NCI-H2029 treated with DMSO at 0.1 percent for 48 hours (cell line): Measurements from ENCODE around the gene MIEN1.
"Not testable (repeated sequence)": the region's sequence is repeated elsewhere in the genome, so short reads cannot be mapped to it uniquely, and the experiment has no call there.

ENCODE experiments used
- DNase-seq: peaks from one replicate; lab custom pipeline; 2025; lab: John Stamatoyannopoulos, UW

The MIEN1 gene

GRCh38 chr17:39716073-39716818 is 14.1 kb downstream of the MIEN1 start:
- DNase-seq, result no peak

- no peak for DNase-seq
Observed at GRCh38 chr17:39715375-39716072, 14.8 kb downstream of the MIEN1 start.

GRCh38 chr17:39714234-39714633 is 16.1 kb downstream of the MIEN1 start:
- DNase-seq, result no peak

GRCh38 chr17:39711851-39712250 is 18.5 kb downstream of the MIEN1 start:
- no peak for DNase-seq

GRCh38 chr17:39711071-39711470 is 19.3 kb downstream of the MIEN1 start:
- not testable (repeated sequence) for DNase-seq

GRCh38 chr17:39709998-39710964 is 20.1 kb downstream of the MIEN1 start:
- DNase-seq, result no peak

- no peak for DNase-seq
Observed at GRCh38 chr17:39709319-39709997, 20.9 kb downstream of the MIEN1 start.

GRCh38 chr17:39706921-39707337 is 23.4 kb downstream of the MIEN1 start:
- no peak for DNase-seq

GRCh38 chr17:39706383-39706782 is 23.9 kb downstream of the MIEN1 start:
- no peak for DNase-seq

GRCh38 chr17:39705786-39706348 is 24.5 kb downstream of the MIEN1 start:
- peak; percentile 13 for DNase-seq

GRCh38 chr17:39704821-39705551 is 25.3 kb downstream of the MIEN1 start:
- DNase-seq, result no peak

GRCh38 chr17:39703913-39704312 is 26.4 kb downstream of the MIEN1 start:
- no peak for DNase-seq

- peak; percentile 42 for DNase-seq
Observed at GRCh38 chr17:39702901-39703893, 27.1 kb downstream of the MIEN1 start.

- no peak for DNase-seq
Observed at GRCh38 chr17:39701784-39702422, 28.4 kb downstream of the MIEN1 start.

- DNase-seq, result no peak
Observed at GRCh38 chr17:39701012-39701783, 29.1 kb downstream of the MIEN1 start.

GRCh38 chr17:39700148-39700987 is 30.0 kb downstream of the MIEN1 start:
- DNase-seq, result no peak

- DNase-seq, result no peak
Observed at GRCh38 chr17:39699818-39700147, 30.5 kb downstream of the MIEN1 start, which contains the start of gene ERBB2. Gene ERBB2 (plus strand): TSS chr17:39700064. CDS start chr17:39700239, 175 bp downstream.
